Prostate gland (tissue), 2 donors: Measurements from ENCODE around the gene SNTA1. TPM values are rescaled to one million over a fixed set of nuclear protein-coding genes. Genes with fewer than 3 reads are reported as not detected.

Experiments used
- DNase-seq: peaks from one replicate; pipeline ENCODE4 v3.0.0-alpha.2; 2019; ENCODE audit warnings: low spot score
- H3K27ac ChIP-seq, 2 donors: fragments of 200-600 bp; sonication (generic); 2 replicates each; pipeline ENCODE4 v1.5.1; 2017 to 2019
- H3K27me3 ChIP-seq: fragments of 200-600 bp; sonication (generic); replicated peaks from 2 replicates; pipeline ENCODE4 v1.5.1; 2019; ENCODE audit not compliant: insufficient read depth
- H3K36me3 ChIP-seq, 2 donors: fragments of 200-600 bp; sonication (generic); 1 replicate in 1 of 2; 2 replicates in 1 of 2; pipeline versions ENCODE4 v1.5.1 to v1.8.1; 2017 to 2019
- H3K4me1 ChIP-seq: fragments of 200-600 bp; sonication (generic); replicated peaks from 2 replicates; pipeline ENCODE4 v1.5.1; 2019
- H3K4me3 ChIP-seq, 2 donors: fragments of 200-600 bp; sonication (generic); 2 replicates each; pipeline ENCODE4 v1.5.1; 2017 to 2019
- H3K9me3 ChIP-seq: fragments of 200-600 bp; sonication (generic); 2 replicates; pipeline ENCODE4 v1.5.1; 2017
- CTCF ChIP-seq, 4 experiments: fragments of 200-600 bp in 2 of 4; fragments of 450-650 bp in 2 of 4; sonication (generic) in 2 of 4; IDR thresholded peaks; 1 replicate in 3 of 4; 2 replicates in 1 of 4; pipeline ENCODE4 v1.5.1; 2016 to 2019; ENCODE audit warnings: antibody characterized with exemption in 4 of 4, mild to moderate bottlenecking in 2 of 4, moderate library complexity in 2 of 4
- POLR2A ChIP-seq: fragments of 450-650 bp; IDR thresholded peaks from one replicate; pipeline ENCODE4 v1.6.1; 2016; ENCODE audit warnings: antibody characterized with exemption, mild to moderate bottlenecking
- POLR2AphosphoS5 ChIP-seq: sonication (generic); formaldehyde crosslinking; IDR thresholded peaks from one replicate; pipeline ENCODE4 v1.6.1; 2017; ENCODE audit warnings: antibody characterized with exemption
- WGBS: methylation state at CpG from one replicate; pipeline ENCODE4 v1.1.5; 2018; 5-methylcytosine and 5-hydroxymethylcytosine counted together
- intact Hi-C: fragments of 100-400 bp; cut with DNase I; formaldehyde crosslinking; loops from one replicate; pipeline ENCODE4 v1.14.2; 2022
- total RNA-seq, 2 donors: library from RNA; depleted of rRNA; stranded (reverse); fragments of >200 nt; gene quantifications; one replicate each; pipeline ENCODE4 v1.1.0, GENCODE V29; 2016

Gene SNTA1
- total RNA-seq, 2 donors from 2014 or later: 25.4 to 128 TPM

- H3K4me1 ChIP-seq: no peaks in the 10 kb centered on the region
- H3K9me3 ChIP-seq: no peaks in the 10 kb centered on the region
- H3K4me3 ChIP-seq: no peak overlapping the region
- no peak for TF ChIP-seq CTCF (IDR thresholded peaks at IDR 0.05)
- no peak for TF ChIP-seq POLR2A
- no peak for TF ChIP-seq POLR2AphosphoS5
- 93% methylated on average over 2 of the region's 2 CpGs for WGBS
- H3K27me3 ChIP-seq: no peaks in the 10 kb centered on the region
- no peaks in the 10 kb centered on the region for H3K36me3 ChIP-seq
- H3K27ac ChIP-seq: no peak overlapping the region
- intact Hi-C loops: no loop called here
- DNase-seq: no peak
These were observed 39.3 kb downstream of the SNTA1 start for GRCh38 chr20:33404281-33404680.

- Histone ChIP-seq H3K36me3 (no peaks in the 10 kb centered on the region), H3K27me3 (no peaks in the 10 kb centered on the region), H3K4me1 (peaks cover under 1% of the 10 kb centered on the region), H3K9me3 (no peaks in the 10 kb centered on the region), H3K4me3 (peak overlapping the region; percentile 87 to 93), H3K27ac (peak overlapping the region in 1 of 2 donors; percentile 61)
- TF ChIP-seq POLR2AphosphoS5: no peak
- TF ChIP-seq POLR2A: no peak
- no peak for TF ChIP-seq CTCF (IDR thresholded peaks at IDR 0.05)
- no peak for DNase-seq
- intact Hi-C loops: no loop called here
- WGBS: 30% methylated on average over 8 of the region's 8 CpGs
These were observed 41.6 kb downstream of the SNTA1 start for GRCh38 chr20:33401921-33402369.

GRCh38 chr20:33401184-33401920 lies 42.2 kb downstream of the SNTA1 start, which contains the start of gene CDK5RAP1:
TSS of gene CDK5RAP1 (minus strand) at chr20:33401519. CDS start at chr20:33397064, 4,455 bp downstream.
- DNase-seq: peak; percentile 76
- H3K9me3 ChIP-seq: no peaks in the 10 kb centered on the region
- intact Hi-C loops: no loop called here
- TF ChIP-seq POLR2AphosphoS5 (peak; percentile 91), POLR2A (peak; percentile 18), CTCF (IDR thresholded peaks at IDR 0.05) (no peak)
- H3K27me3 ChIP-seq: no peaks in the 10 kb centered on the region
- under 1% methylated on average over 40 of the region's 43 CpGs for WGBS
- no peaks in the 10 kb centered on the region for H3K36me3 ChIP-seq
- peaks cover 3% of the 10 kb centered on the region for H3K4me1 ChIP-seq
- peak within 1 kb of the TSS; percentile 87 to 93 for H3K4me3 ChIP-seq
- peak within 1 kb of the TSS; percentile 53 to 61 for H3K27ac ChIP-seq

- Histone ChIP-seq H3K4me1 (peaks cover 3% of the 10 kb centered on the region), H3K36me3 (no peaks in the 10 kb centered on the region), H3K4me3 (peak overlapping the region; percentile 87 to 93), H3K9me3 (no peaks in the 10 kb centered on the region), H3K27ac (peak overlapping the region; percentile 53 to 61), H3K27me3 (no peaks in the 10 kb centered on the region)
- no peak for TF ChIP-seq CTCF (IDR thresholded peaks at IDR 0.05)
- TF ChIP-seq POLR2A: no peak
- no peak for TF ChIP-seq POLR2AphosphoS5
- 0% methylated on average over 8 of the region's 8 CpGs for whole genome bisulfite sequencing
- intact Hi-C loops: no loop called here
- DNase-seq: no peak
These were observed 42.8 kb downstream of the SNTA1 start for GRCh38 chr20:33400812-33401183.

GRCh38 chr20:33399924-33400323 lies 43.6 kb downstream of the SNTA1 start:
- Histone ChIP-seq H3K36me3 (peaks cover 0 to under 1% of the 10 kb centered on the region in 2 donors), H3K27me3 (no peaks in the 10 kb centered on the region), H3K27ac (no peak overlapping the region), H3K4me1 (peaks cover 3% of the 10 kb centered on the region), H3K9me3 (no peaks in the 10 kb centered on the region), H3K4me3 (no peak overlapping the region)
- WGBS: 54% methylated on average over 6 of the region's 6 CpGs
- DNase-seq: no peak
- intact Hi-C loops: no loop called here
- TF ChIP-seq POLR2AphosphoS5 (no peak), POLR2A (no peak), CTCF (IDR thresholded peaks at IDR 0.05) (no peak)
